Panc1 (cell line): ENCODE results near the gene INPP4B. TPM values are rescaled to one million over a fixed set of nuclear protein-coding genes. Genes with fewer than 3 reads are reported as not detected.

Experiments
- ATAC-seq: fragments of 200-7000 bp; cut with Tn5 transposase; 2 replicates; pipeline ENCODE4 v1.9.1; 2020; ENCODE audit warnings: mild to moderate bottlenecking, moderate library complexity
- BruUV-seq: library from RNA; stranded (reverse); fragments of 400-500 nt; replicated peaks from 2 replicates; lab custom pipeline; 2021; lab: Mats Ljungman, UMichigan
- CTCF ChIA-PET: fragments of 300-600 bp; sonication (Branson Sonifier 250); formaldehyde crosslinking; loops from one replicate; lab custom pipeline; 2022; ENCODE audit warnings: antibody characterized with exemption; lab: Charles Lee
- POLR2A ChIA-PET: fragments of 300-600 bp; sonication (Branson Sonifier 250); formaldehyde crosslinking; loops from one replicate; lab custom pipeline; 2022; ENCODE audit warnings: antibody characterized with exemption; lab: Charles Lee
- DNase-seq: peaks from one replicate; pipeline ENCODE4 v3.0.0-alpha.2; 2010; ENCODE audit warnings: low read depth, low spot score
- H3K27ac ChIP-seq: 2 replicates; pipeline ENCODE4 v1.5.1; 2011; ENCODE audit warnings: mild to moderate bottlenecking, low read length, inconsistent platforms
- H3K27me3 ChIP-seq: fragments of 200-500 bp; sonication (Bioruptor generic); 2 replicates; pipeline ENCODE4 v1.6.0; 2014; ENCODE audit warnings: low read length, inconsistent platforms; ENCODE audit not compliant: control insufficient read depth, insufficient read depth
- H3K36me3 ChIP-seq: fragments of 200-500 bp; sonication (Bioruptor generic); 2 replicates; pipeline ENCODE4 v1.5.1; 2014; ENCODE audit warnings: inconsistent platforms, mild to moderate bottlenecking, low read length, moderate library complexity; ENCODE audit not compliant: control insufficient read depth, insufficient read depth
- H3K4me1 ChIP-seq: 2 replicates; pipeline ENCODE4 v1.5.1; 2011; ENCODE audit warnings: inconsistent platforms, mild to moderate bottlenecking, low read length, moderate library complexity; ENCODE audit not compliant: control insufficient read depth, insufficient read depth
- H3K4me3 ChIP-seq, 2 experiments: 2 replicates each; pipeline ENCODE4 v1.5.1; 2011 to 2012; ENCODE audit warnings: low read depth in 2 of 2, low read length in 2 of 2, mild to moderate bottlenecking in 2 of 2, inconsistent platforms in 1 of 2, moderate library complexity in 1 of 2
- H3K9me3 ChIP-seq: fragments of 200-500 bp; sonication (Bioruptor generic); 2 replicates; pipeline ENCODE4 v1.5.1; 2014; ENCODE audit warnings: low read depth, mild to moderate bottlenecking, inconsistent platforms, low read length, moderate library complexity; ENCODE audit not compliant: control insufficient read depth, insufficient read depth
- POLR2AphosphoS5 ChIP-seq: IDR thresholded peaks from 2 replicates; pipeline ENCODE4 v1.6.1; 2012; ENCODE audit warnings: mild to moderate bottlenecking, low read depth, low read length, moderate library complexity
- SIN3A ChIP-seq: IDR thresholded peaks from 2 replicates; pipeline ENCODE4 v1.6.1; 2012; ENCODE audit warnings: low read depth, mild to moderate bottlenecking, low read length, moderate library complexity, borderline replicate concordance; ENCODE audit not compliant: insufficient read depth
- TCF7L2 ChIP-seq: IDR thresholded peaks from 2 replicates; pipeline ENCODE4 v1.6.1; 2011; ENCODE audit warnings: mild to moderate bottlenecking, low read depth, low read length, inconsistent platforms
- in situ Hi-C: cut with HindIII; loops from 2 replicates; pipeline ENCODE4 v1.10.0; 2016; ENCODE audit warnings: low sequenced_read_pairs, low pct_unique_long_range_greater_than_20kb
- intact Hi-C: fragments of 100-400 bp; cut with micrococcal nuclease; formaldehyde crosslinking; loops from one replicate; pipeline ENCODE4 v1.10.0; 2022; ENCODE audit not compliant: unreplicated experiment
- total RNA-seq: library from RNA; stranded (reverse); gene quantifications from one replicate; pipeline ENCODE4 v1.2.1, GENCODE V29; 2021; ENCODE audit not compliant: unreplicated experiment
- TF ChIP-seq, protein P1 (sequence below), 2 experiments: IDR thresholded peaks; 2 replicates each; pipeline ENCODE4 v1.6.1; 2011 to 2012; ENCODE audit warnings: low read depth in 2 of 2, control low read depth in 1 of 2, low read length in 1 of 2, mild to moderate bottlenecking in 1 of 2, moderate library complexity in 1 of 2; ENCODE audit not compliant: insufficient read depth in 1 of 2
- TF ChIP-seq, protein P2 (sequence below): fragments of 450-650 bp; IDR thresholded peaks from 2 replicates; pipeline ENCODE4 v1.5.1; 2017; ENCODE audit warnings: mild to moderate bottlenecking

INPP4B gene
- total RNA-seq, 1 experiment from 2014 or later: 4.5 TPM

DNA sequence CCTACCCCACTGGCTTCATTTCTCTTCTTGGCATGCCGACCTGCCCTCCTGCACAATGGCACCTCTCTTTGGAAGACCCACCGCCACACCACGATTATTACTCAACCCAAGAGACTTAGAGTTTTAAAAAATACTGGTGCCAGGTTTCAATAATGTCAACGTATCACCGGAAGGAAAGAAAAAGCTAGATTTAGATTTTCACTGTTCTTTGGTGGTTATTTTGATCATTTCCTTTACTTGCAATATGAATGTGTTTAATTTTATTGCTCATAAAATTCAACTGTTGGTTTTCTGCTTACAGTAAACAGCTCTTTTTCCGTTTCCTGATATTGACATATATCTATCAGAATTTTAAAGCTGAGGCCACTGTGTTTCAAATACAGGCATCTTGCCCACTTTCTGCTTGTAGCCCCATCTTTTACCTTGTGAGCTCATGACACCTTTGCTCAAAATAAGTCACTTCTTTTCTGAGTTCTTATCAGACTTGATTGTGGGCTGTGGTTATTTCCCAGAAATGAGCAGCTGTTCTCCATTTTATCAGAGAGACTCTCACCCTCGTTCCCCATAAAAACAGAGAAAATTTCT is 439.1 kb downstream of the INPP4B start:
- POLR2A ChIA-PET: no interaction called here
- Histone ChIP-seq H3K4me1 (peaks cover 25% of the 10 kb centered on the region), H3K9me3 (no peaks in the 10 kb centered on the region), H3K36me3 (no peaks in the 10 kb centered on the region; the same call in 1 of the 2 replicates), H3K27me3 (no peaks in the 10 kb centered on the region), H3K4me3 (no peak overlapping the region), H3K27ac (peak overlapping the region; percentile 92)
- in situ Hi-C loops (no loop called here), intact Hi-C loops (no loop called here)
- TF ChIP-seq, protein P1, sequence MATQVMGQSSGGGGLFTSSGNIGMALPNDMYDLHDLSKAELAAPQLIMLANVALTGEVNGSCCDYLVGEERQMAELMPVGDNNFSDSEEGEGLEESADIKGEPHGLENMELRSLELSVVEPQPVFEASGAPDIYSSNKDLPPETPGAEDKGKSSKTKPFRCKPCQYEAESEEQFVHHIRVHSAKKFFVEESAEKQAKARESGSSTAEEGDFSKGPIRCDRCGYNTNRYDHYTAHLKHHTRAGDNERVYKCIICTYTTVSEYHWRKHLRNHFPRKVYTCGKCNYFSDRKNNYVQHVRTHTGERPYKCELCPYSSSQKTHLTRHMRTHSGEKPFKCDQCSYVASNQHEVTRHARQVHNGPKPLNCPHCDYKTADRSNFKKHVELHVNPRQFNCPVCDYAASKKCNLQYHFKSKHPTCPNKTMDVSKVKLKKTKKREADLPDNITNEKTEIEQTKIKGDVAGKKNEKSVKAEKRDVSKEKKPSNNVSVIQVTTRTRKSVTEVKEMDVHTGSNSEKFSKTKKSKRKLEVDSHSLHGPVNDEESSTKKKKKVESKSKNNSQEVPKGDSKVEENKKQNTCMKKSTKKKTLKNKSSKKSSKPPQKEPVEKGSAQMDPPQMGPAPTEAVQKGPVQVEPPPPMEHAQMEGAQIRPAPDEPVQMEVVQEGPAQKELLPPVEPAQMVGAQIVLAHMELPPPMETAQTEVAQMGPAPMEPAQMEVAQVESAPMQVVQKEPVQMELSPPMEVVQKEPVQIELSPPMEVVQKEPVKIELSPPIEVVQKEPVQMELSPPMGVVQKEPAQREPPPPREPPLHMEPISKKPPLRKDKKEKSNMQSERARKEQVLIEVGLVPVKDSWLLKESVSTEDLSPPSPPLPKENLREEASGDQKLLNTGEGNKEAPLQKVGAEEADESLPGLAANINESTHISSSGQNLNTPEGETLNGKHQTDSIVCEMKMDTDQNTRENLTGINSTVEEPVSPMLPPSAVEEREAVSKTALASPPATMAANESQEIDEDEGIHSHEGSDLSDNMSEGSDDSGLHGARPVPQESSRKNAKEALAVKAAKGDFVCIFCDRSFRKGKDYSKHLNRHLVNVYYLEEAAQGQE (IDR thresholded peaks at IDR 0.05; ENCODE audit: insufficient read depth in 1 of 2, low read depth in 2 of 2, low read length in 1 of 2): no peak
- TF ChIP-seq, protein P2, sequence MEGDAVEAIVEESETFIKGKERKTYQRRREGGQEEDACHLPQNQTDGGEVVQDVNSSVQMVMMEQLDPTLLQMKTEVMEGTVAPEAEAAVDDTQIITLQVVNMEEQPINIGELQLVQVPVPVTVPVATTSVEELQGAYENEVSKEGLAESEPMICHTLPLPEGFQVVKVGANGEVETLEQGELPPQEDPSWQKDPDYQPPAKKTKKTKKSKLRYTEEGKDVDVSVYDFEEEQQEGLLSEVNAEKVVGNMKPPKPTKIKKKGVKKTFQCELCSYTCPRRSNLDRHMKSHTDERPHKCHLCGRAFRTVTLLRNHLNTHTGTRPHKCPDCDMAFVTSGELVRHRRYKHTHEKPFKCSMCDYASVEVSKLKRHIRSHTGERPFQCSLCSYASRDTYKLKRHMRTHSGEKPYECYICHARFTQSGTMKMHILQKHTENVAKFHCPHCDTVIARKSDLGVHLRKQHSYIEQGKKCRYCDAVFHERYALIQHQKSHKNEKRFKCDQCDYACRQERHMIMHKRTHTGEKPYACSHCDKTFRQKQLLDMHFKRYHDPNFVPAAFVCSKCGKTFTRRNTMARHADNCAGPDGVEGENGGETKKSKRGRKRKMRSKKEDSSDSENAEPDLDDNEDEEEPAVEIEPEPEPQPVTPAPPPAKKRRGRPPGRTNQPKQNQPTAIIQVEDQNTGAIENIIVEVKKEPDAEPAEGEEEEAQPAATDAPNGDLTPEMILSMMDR: no peak
- TF ChIP-seq TCF7L2 (no peak), POLR2AphosphoS5 (no peak), SIN3A (no peak)
- no peak for DNase-seq
- ATAC-seq: no peak
- CTCF ChIA-PET: no interaction called here
- BruUV-seq: no TSS peak

DNA sequence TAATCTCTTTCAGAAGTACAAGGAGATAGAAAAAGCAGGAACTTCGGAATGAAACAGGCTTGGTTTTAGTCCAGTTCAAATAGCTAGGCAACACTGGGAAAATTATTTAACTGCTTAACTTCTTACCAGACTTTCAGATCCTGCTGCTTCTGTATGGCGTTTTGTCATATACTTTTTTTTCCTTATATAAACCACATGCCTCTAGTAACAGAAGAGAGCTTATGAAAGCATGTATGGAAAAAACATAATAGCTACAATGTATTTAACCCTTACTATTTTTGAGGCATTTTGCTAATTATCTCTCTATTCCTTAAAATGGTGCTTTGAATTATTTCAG is 439.6 kb downstream of the INPP4B start:
- ChIA-PET CTCF (no interaction called here), POLR2A (no interaction called here)
- Histone ChIP-seq H3K27me3 (no peaks in the 10 kb centered on the region), H3K36me3 (no peaks in the 10 kb centered on the region; the same call in 1 of the 2 replicates), H3K27ac (peak overlapping the region; percentile 92), H3K4me1 (peaks cover 25% of the 10 kb centered on the region), H3K4me3 (no peak overlapping the region), H3K9me3 (no peaks in the 10 kb centered on the region)
- ATAC-seq: no peak
- BruUV-seq: no TSS peak
- intact Hi-C loops (no loop called here), in situ Hi-C loops (no loop called here)
- TF ChIP-seq POLR2AphosphoS5: no peak
- TF ChIP-seq, protein P1 (IDR thresholded peaks at IDR 0.05; ENCODE audit: insufficient read depth in 1 of 2, low read depth in 2 of 2, low read length in 1 of 2): no peak
- TF ChIP-seq, protein P2: no peak
- no peak for TF ChIP-seq TCF7L2
- no peak for TF ChIP-seq SIN3A
- DNase-seq: no peak
